Mammary epithelial cell (primary cell): ENCODE results near the gene SRP19.

Source experiments
- CTCF ChIP-seq, 2 donors: IDR thresholded peaks in 1 of 2; conservative IDR thresholded peaks in 1 of 2; 2 replicates each; pipeline ENCODE4 v1.5.1; 2011 to 2012; ENCODE audit warnings: inconsistent platforms in 2 of 2, low read length in 2 of 2, mild to moderate bottlenecking in 2 of 2, control low read depth in 1 of 2, low read depth in 1 of 2; ENCODE audit not compliant: insufficient read depth in 1 of 2; ENCODE audit errors: extremely low read depth in 1 of 2
- EZH2 ChIP-seq: IDR thresholded peaks from 2 replicates; pipeline ENCODE4 v1.6.1; 2012; ENCODE audit warnings: low read length, inconsistent platforms, borderline replicate concordance

- TF ChIP-seq CTCF (conservative IDR thresholded peaks at IDR 0.05 in 1 of 2, IDR thresholded peaks at IDR 0.05 in 1 of 2; ENCODE audit: extremely low read depth in 1 of 2, insufficient read depth in 1 of 2, low read depth in 1 of 2, low read length in 2 of 2), result no peak
- TF ChIP-seq EZH2, result no peak
Measured at GRCh38 chr5:112883192-112883591, 22.1 kb downstream of the SRP19 start.
